H7 (cell line): ENCODE results near the gene PNPLA3. TPM values are rescaled to one million over a fixed set of nuclear protein-coding genes. Genes with fewer than 3 reads are reported as not detected.

Experiments
- DNase-seq: peaks from one replicate; pipeline ENCODE4 v3.0.0; 2012
- H3K27me3 ChIP-seq: 2 replicates; pipeline ENCODE4 v1.6.0; 2011; ENCODE audit warnings: mild to moderate bottlenecking, low read length; ENCODE audit not compliant: control insufficient read depth, insufficient read depth
- H3K36me3 ChIP-seq: replicated peaks from 2 replicates; pipeline ENCODE4 v1.5.1; 2011; ENCODE audit warnings: low read length; ENCODE audit not compliant: control insufficient read depth, insufficient read depth
- H3K4me3 ChIP-seq: 2 replicates; pipeline ENCODE4 v1.5.1; 2011; ENCODE audit warnings: low read depth, mild to moderate bottlenecking, control low read depth, low read length, moderate library complexity; ENCODE audit not compliant: insufficient read depth
- total RNA-seq: library from RNA; depleted of rRNA; stranded (reverse); fragments of >200 nt; shearing (Covaris generic); gene quantifications from 2 replicates; pipeline ENCODE4 v1.2.3, GENCODE V29; 2014; rRNA removed

The PNPLA3 gene
- total RNA-seq, 1 experiment from 2014 or later, result 10.7 TPM

DNA sequence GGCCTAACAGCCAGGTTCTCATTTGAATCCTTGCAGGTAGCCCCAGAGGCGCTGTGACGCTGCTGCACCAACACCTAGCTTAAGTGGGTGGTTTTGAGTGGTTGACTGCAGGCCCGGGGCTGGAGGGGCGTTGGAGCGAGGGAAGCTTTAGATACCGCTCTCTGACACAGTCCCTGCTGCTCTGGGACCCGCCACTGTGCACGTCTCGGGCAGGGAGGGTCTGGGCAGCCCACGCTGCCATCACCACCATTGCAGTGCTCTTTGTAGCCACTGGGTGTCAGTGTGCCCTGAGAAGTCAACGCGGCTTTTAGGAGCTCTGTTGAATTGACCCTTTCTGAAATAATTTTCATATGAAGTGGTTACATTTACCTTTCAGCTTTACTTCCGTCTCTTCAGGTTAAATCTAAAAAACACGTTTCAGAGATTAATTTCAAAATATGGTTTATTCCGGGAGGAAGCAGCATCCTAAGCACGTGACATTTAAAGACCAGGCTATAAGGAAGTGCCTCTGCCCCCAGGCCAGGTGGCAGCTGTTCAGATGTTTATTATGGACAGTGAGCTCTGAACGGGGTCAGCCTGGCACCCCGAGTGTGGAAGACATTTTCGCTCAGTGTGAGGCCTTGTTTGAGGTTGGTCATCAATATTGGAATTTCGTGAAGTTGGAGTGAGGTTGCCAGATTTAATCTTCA lies 69.6 kb downstream of the PNPLA3 start:
- peak; percentile 94 for DNase-seq
- Histone ChIP-seq H3K36me3 (peaks cover 22% of the 10 kb centered on the region), H3K4me3 (no peak overlapping the region), H3K27me3 (no peaks in the 10 kb centered on the region)

DNA sequence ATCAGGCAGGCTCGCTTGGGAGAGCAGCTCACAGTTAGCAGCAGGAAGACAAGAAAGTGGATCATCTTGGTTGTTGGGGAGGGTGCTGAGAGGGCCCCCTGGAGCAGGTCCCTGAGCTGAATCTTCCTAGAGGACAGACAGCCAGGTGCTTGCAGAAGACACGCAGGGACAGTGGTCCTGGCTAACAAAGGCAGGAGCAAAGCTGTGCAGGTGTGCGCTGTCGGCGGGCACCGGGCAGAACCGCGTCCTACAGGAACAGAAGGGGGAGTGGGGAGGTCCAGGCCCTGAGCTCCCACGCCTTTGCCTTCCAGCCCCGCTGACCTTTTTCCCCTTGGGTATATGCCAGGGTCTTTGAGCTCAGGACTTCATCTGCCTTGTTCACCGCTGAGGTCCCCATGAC lies 70.4 kb downstream of the PNPLA3 start:
- Histone ChIP-seq H3K36me3 (peaks cover 25% of the 10 kb centered on the region), H3K4me3 (no peak overlapping the region), H3K27me3 (no peaks in the 10 kb centered on the region)
- DNase-seq, result no peak

DNA sequence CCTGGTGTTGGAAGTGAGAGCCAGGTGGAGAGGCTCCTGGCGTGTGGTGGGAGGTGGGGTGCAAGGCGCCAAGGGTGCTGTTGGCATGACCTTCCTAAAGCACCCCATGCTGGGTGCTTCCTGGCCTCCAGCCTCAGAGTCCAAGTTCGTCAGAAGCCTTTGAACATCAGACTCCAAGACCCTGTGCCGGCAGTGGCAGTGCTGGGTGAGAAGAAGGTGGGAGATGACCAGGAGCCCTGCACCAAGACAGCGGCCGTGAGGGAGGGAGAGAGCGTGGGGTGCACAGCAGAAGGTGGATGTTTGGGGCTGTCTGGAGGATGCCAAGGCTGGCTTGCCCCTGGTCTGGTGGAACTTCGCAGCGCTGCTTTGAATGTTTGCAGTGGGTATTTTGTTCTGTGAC lies 70.8 kb downstream of the PNPLA3 start:
- H3K27me3 ChIP-seq, result no peaks in the 10 kb centered on the region
- peaks cover 25% of the 10 kb centered on the region for H3K36me3 ChIP-seq
- DNase-seq, result no peak
- no peak overlapping the region for H3K4me3 ChIP-seq

DNA sequence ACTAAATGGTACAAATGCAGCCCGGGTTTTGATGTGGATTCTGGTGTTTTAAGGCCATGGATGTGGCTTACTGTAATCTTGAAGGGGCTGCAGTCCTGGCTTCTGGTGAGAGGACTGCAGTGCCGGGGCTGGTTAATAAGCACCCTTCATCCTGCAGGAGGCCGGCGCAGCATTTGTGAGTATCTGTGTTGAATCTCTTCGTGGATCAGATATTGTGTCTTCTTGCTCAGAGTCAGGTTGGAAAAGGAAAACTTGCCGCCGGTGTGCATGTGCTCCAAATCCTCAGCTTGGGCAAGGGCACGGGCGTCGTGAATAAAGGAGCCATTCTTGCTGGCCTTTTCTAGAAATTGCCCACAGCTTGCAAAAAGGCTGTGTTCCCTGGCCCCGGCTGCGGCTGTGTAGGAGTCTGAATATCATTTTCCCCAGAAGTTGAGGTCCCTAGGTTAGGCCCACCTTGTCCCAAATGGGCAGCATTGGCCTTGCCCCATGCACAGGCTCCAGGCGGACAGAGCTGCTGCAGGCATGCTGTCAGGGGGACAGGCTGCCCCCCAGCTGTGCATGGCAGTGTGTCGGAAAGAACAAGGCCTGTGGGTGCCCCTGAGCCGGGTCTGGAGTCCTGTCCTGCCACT lies 71.6 kb downstream of the PNPLA3 start:
- H3K27me3 ChIP-seq, result no peaks in the 10 kb centered on the region
- H3K4me3 ChIP-seq, result no peak overlapping the region
- DNase-seq, result no peak
- H3K36me3 ChIP-seq, result peaks cover 21% of the 10 kb centered on the region

DNA sequence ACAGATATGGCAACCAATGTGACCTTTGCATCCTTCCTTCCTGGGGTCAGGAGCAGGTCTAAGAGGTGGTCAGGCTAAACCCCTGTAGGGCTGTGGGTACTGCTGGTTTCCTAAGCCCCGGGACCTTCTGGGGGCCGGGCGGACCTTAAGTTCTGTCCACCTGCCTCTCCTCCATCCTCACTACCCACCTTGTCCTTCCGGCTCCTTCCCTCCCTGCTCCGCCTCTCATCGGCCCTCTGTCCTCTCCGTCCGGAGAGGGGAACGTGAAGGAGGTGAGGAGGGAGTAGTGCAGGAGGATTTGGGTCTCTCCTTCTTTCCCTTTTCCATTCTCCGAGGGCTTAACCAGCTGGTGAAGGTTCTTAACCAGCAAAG lies 72.2 kb downstream of the PNPLA3 start:
- no peaks in the 10 kb centered on the region for H3K27me3 ChIP-seq
- H3K36me3 ChIP-seq, result peaks cover 19% of the 10 kb centered on the region
- H3K4me3 ChIP-seq, result no peak overlapping the region
- no peak for DNase-seq

DNA sequence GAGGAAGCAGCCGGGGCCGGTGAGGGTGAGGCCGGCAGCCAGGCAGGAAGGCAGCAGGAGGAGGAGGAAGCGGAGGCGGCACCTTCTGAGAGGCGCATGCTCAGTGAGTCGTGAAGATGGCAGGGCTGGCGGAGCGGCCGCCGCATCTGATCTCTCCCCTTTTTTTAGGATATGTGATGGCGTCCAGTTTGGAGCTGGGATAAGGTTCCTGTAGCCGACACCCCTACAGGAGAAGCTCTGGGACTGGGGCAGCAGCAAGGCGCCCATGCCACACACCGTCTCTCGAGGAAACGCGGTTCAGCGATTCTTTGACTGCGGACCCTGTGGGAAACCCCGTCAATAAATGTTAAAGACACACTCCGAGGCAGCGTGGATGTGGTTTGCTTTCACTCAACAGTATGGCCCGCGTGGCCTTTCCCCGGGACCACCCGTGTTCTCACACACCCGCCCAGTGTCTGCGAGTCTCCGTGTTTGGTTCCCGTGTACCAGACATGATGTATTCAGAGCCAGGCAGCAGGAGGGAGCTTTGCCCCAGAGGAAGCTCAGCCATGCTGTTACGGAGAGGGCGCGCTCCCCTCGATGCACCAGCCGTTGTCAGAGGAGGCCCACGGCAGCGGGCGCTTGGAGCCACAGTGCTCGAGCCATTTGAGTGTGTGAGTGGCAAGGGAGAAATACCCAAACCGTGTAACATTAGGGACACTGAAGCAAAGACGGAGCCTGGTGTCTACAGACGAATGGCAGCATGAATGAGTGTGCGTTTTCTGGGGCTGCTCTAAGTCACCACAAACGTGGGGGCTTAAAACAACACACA lies 72.8 kb downstream of the PNPLA3 start:
- H3K36me3 ChIP-seq, result peaks cover 19% of the 10 kb centered on the region
- H3K27me3 ChIP-seq, result no peaks in the 10 kb centered on the region
- no peak overlapping the region for H3K4me3 ChIP-seq
- no peak for DNase-seq

DNA sequence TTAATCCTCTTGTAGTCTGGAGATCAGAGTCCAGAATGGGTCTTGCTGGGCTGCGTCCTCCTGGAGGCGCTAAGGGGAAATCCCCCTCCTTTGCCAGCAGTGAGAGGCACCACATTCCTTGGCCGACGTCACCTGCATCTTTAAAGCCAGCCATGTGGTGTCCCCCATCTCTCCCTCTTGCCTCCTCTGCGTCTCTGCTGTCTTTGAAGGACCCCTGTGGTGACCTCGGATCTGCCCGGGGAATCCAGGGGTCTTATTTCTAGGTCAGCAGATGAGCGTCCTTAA lies 73.3 kb downstream of the PNPLA3 start:
- peak; percentile 88 for DNase-seq
- H3K4me3 ChIP-seq, result no peak overlapping the region
- H3K27me3 ChIP-seq, result no peaks in the 10 kb centered on the region
- H3K36me3 ChIP-seq, result peaks cover 18% of the 10 kb centered on the region

Other genes with a start within 250 kb of the PNPLA3 start
- gene EFCAB6, start 111.5 kb upstream of the PNPLA3 start, total RNA-seq, result 0.31 and 0.63 TPM in 2 replicates
- 6.3 and 9.8 TPM in 2 replicates for gene SULT4A1, start 61.3 kb upstream of the PNPLA3 start, total RNA-seq
- 2.2 and 4.0 TPM in 2 replicates for gene PNPLA5, start 31.8 kb upstream of the PNPLA3 start, total RNA-seq
- gene SAMM50, start 31.6 kb downstream of the PNPLA3 start, total RNA-seq, result 47.6 and 52.0 TPM in 2 replicates
- 19.9 and 37.9 TPM in 2 replicates for gene PARVB, start 100.5 kb downstream of the PNPLA3 start, total RNA-seq